Measurements from ENCODE around the gene ATP2B2.

The ATP2B2 gene

GRCh38 chr3:10519236-10519635, 13.8 kb upstream of the ATP2B2 start:
- Histone ChIP-seq H3K4me3 (ENCODE audit: low read depth, low read length) (no peak overlapping the region), H3K4me1 (ENCODE audit: control insufficient read depth, insufficient read depth, low read length) (no peaks in the 10 kb centered on the region), H3K9me3 (ENCODE audit: control insufficient read depth, insufficient read depth, low read depth, low read length) (no peaks in the 10 kb centered on the region), H3K36me3 (ENCODE audit: control insufficient read depth in 2 of 2, insufficient read depth in 1 of 2, low read length in 2 of 2) (no peaks in the 10 kb centered on the region), H3K27ac (ENCODE audit: extremely low read depth, low read depth, low read length) (no peak overlapping the region)
- ChIA-PET POLR2A (no interaction called here), CTCF (no interaction called here)
- TF ChIP-seq RBAK (tag by site-specific recombination; IDR thresholded peaks at IDR 0.05) (no peak), BCL11A (tag by site-specific recombination; IDR thresholded peaks at IDR 0.05; ENCODE audit: low read depth) (no peak), ZNF335 (tag by site-specific recombination; conservative IDR thresholded peaks at IDR 0.05) (no peak), ZSCAN4 (tag by site-specific recombination; IDR thresholded peaks at IDR 0.05) (no peak), PRDM10 (tag by site-specific recombination; IDR thresholded peaks at IDR 0.05) (no peak), KLF17 (tag by site-specific recombination; IDR thresholded peaks at IDR 0.05) (no peak), TRIM28 (IDR thresholded peaks at IDR 0.05; ENCODE audit: borderline replicate concordance, low read length) (no peak)

- Histone ChIP-seq H3K4me3 (ENCODE audit: low read depth, low read length) (no peak overlapping the region), H3K36me3 (ENCODE audit: control insufficient read depth in 2 of 2, insufficient read depth in 1 of 2, low read length in 2 of 2) (no peaks in the 10 kb centered on the region), H3K27ac (ENCODE audit: extremely low read depth, low read depth, low read length) (no peak overlapping the region), H3K4me1 (ENCODE audit: control insufficient read depth, insufficient read depth, low read length) (no peaks in the 10 kb centered on the region), H3K9me3 (ENCODE audit: control insufficient read depth, insufficient read depth, low read depth, low read length) (no peaks in the 10 kb centered on the region)
- CTCF ChIA-PET = no interaction called here
- TF ChIP-seq IKZF3 (tag by site-specific recombination; IDR thresholded peaks at IDR 0.05) (no peak), ZNF596 (tag by site-specific recombination; IDR thresholded peaks at IDR 0.05) (no peak), SALL2 (tag by site-specific recombination; IDR thresholded peaks at IDR 0.05; ENCODE audit: borderline replicate concordance) (no peak), ZNF2 (tag by site-specific recombination; IDR thresholded peaks at IDR 0.05) (no peak)
- POLR2A ChIA-PET = no interaction called here
These were observed 13.2 kb upstream of the ATP2B2 start for GRCh38 chr3:10518506-10519150.

- H3K27ac ChIP-seq (ENCODE audit: extremely low read depth, low read depth, low read length) = no peak overlapping the region
- no peaks in the 10 kb centered on the region for H3K36me3 ChIP-seq (ENCODE audit: control insufficient read depth in 2 of 2, insufficient read depth in 1 of 2, low read length in 2 of 2)
- CTCF ChIA-PET = interaction anchor here (1.5 kb wide), 1 partner anchor 221 kb away, joined by 4 read pairs; no protein-coding TSS in a partner anchor
- no peaks in the 10 kb centered on the region for H3K9me3 ChIP-seq (ENCODE audit: control insufficient read depth, insufficient read depth, low read depth, low read length)
- H3K4me3 ChIP-seq (ENCODE audit: low read depth, low read length) = no peak overlapping the region
- H3K4me1 ChIP-seq (ENCODE audit: control insufficient read depth, insufficient read depth, low read length) = no peaks in the 10 kb centered on the region
- POLR2A ChIA-PET = no interaction called here
- TF ChIP-seq ZNF777 (tag by site-specific recombination; IDR thresholded peaks at IDR 0.05; ENCODE audit: borderline replicate concordance) (no peak), PRDM2 (tag by site-specific recombination; IDR thresholded peaks at IDR 0.05; ENCODE audit: borderline replicate concordance) (no peak), SCRT1 (tag by site-specific recombination; IDR thresholded peaks at IDR 0.05; ENCODE audit: borderline replicate concordance) (no peak), ZNF600 (tag by site-specific recombination; IDR thresholded peaks at IDR 0.05) (no peak), GLI4 (tag by site-specific recombination; IDR thresholded peaks at IDR 0.05) (no peak), HIC1 (tag by site-specific recombination; IDR thresholded peaks at IDR 0.05) (no peak)
These were observed 12.2 kb upstream of the ATP2B2 start for GRCh38 chr3:10517627-10518026.
